Thyroid gland (tissue), 4 donors: ENCODE measurements around the gene MEIOSIN. TPM values are rescaled to one million over a fixed set of nuclear protein-coding genes. Genes with fewer than 3 reads are reported as not detected.
A peak's percentile ranks its signal among the peaks of the same experiment; 100 is the strongest.

Source experiments
- DNase-seq, 2 donors: peaks; one replicate each; pipeline ENCODE4 v3.0.0-alpha.2; 2019
- H3K27ac ChIP-seq, 3 donors: fragments of 200-600 bp; sonication (generic); 1 replicate in 2 of 3; 2 replicates in 1 of 3; pipeline ENCODE4 v1.5.1; 2016 to 2019; ENCODE audit warnings: mild to moderate bottlenecking in 1 of 3, moderate library complexity in 1 of 3
- H3K27me3 ChIP-seq: fragments of 200-600 bp; sonication (generic); one replicate; pipeline ENCODE4 v1.5.1; 2019
- H3K36me3 ChIP-seq, 2 donors: fragments of 200-600 bp; sonication (generic); one replicate each; pipeline ENCODE4 v1.5.1; 2016 to 2019
- H3K4me1 ChIP-seq, 2 donors: fragments of 200-600 bp; sonication (generic); one replicate each; pipeline ENCODE4 v1.5.1; 2017 to 2019
- H3K4me3 ChIP-seq, 3 donors: fragments of 200-600 bp; sonication (generic); replicated peaks in 1 of 3; 1 replicate in 2 of 3; 2 replicates in 1 of 3; pipeline ENCODE4 v1.5.1; 2016; ENCODE audit warnings: mild to moderate bottlenecking in 1 of 3
- H3K9me3 ChIP-seq: fragments of 200-600 bp; sonication (generic); one replicate; pipeline ENCODE4 v1.5.1; 2017
- POLR2A ChIP-seq, 2 donors: fragments of 450-650 bp; IDR thresholded peaks; one replicate each; pipeline ENCODE4 v1.6.1; 2017; ENCODE audit warnings: antibody characterized with exemption in 2 of 2, mild to moderate bottlenecking in 2 of 2, moderate library complexity in 1 of 2
- WGBS, 2 donors: methylation state at CpG; one replicate each; pipeline ENCODE4 v1.1.5; 2017; 5-methylcytosine and 5-hydroxymethylcytosine counted together
- intact Hi-C: fragments of 100-400 bp; cut with DNase I; formaldehyde crosslinking; loops from one replicate; pipeline ENCODE4 v1.15.1; 2023
- total RNA-seq, 4 donors: library from RNA; depleted of rRNA; stranded (reverse); fragments of >200 nt; gene quantifications; one replicate each; pipeline ENCODE4 v1.2.3, GENCODE V29; 2016
- TF ChIP-seq, protein P1 (sequence below), 6 experiments: fragments of 200-600 bp in 3 of 6; fragments of 450-650 bp in 3 of 6; sonication (generic) in 3 of 6; IDR thresholded peaks; one replicate each; pipeline ENCODE4 v1.5.1; 2016 to 2019; ENCODE audit warnings: antibody characterized with exemption in 6 of 6, mild to moderate bottlenecking in 2 of 6, inconsistent platforms in 1 of 6, moderate library complexity in 1 of 6

Gene MEIOSIN
- total RNA-seq, 4 donors from 2014 or later, result not detected

DNA sequence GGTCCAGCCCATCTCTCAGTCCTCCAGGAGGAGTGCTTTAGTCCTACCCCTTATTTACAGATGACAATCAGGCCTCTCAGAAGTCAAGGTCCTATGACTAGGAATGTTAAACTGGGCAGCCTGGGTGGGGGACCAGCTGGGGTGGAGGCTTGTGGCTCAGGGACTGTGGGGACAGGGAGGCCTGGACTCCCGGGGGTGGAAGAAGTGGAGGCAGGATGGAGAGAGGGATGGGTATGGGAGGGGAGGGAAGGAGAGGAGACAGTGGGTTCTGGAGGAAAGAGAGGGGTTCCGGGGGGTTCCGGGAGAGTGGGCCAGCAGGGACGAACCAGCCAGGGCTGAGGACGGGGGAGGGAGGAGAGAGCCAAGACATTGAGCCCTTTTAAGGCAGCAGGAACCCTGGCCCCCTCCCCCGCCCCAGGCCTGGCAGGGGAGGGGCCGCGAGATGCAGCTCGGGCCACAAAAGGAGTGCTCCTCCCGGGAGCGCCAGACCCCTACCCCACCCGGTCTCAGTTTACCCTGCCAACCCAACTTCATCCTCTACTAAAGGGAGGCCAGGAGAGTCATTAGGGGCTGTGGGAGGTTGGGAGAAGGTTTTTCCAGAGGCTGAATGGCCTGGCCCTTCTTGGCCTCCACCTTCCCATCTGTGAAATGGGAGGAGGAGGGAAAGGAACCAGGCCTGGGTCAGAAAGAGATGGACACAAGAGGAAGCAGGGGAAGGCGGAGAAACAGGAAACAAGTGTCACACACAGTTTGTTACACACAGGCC, 47.4 kb downstream of the MEIOSIN start:
- no peak for DNase-seq
- peak overlapping the region in 1 of 3 donors; percentile 8 for H3K27ac ChIP-seq
- TF ChIP-seq POLR2A (IDR thresholded peaks at IDR 0.05), result no peak
- TF ChIP-seq, protein P1, sequence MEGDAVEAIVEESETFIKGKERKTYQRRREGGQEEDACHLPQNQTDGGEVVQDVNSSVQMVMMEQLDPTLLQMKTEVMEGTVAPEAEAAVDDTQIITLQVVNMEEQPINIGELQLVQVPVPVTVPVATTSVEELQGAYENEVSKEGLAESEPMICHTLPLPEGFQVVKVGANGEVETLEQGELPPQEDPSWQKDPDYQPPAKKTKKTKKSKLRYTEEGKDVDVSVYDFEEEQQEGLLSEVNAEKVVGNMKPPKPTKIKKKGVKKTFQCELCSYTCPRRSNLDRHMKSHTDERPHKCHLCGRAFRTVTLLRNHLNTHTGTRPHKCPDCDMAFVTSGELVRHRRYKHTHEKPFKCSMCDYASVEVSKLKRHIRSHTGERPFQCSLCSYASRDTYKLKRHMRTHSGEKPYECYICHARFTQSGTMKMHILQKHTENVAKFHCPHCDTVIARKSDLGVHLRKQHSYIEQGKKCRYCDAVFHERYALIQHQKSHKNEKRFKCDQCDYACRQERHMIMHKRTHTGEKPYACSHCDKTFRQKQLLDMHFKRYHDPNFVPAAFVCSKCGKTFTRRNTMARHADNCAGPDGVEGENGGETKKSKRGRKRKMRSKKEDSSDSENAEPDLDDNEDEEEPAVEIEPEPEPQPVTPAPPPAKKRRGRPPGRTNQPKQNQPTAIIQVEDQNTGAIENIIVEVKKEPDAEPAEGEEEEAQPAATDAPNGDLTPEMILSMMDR (IDR thresholded peaks at IDR 0.05), result no peak
- H3K4me1 ChIP-seq, result peaks cover 30 to 35% of the 10 kb centered on the region in 2 donors
- WGBS, 2 donors, result 37 to 51% methylated on average over 9 to 12 of the region's 13 CpGs
- H3K27me3 ChIP-seq, result no peaks in the 10 kb centered on the region
- H3K9me3 ChIP-seq, result no peaks in the 10 kb centered on the region
- H3K4me3 ChIP-seq, result no peak overlapping the region
- peaks cover 16 to 17% of the 10 kb centered on the region in 2 donors for H3K36me3 ChIP-seq
- intact Hi-C loops, result no loop called here

DNA sequence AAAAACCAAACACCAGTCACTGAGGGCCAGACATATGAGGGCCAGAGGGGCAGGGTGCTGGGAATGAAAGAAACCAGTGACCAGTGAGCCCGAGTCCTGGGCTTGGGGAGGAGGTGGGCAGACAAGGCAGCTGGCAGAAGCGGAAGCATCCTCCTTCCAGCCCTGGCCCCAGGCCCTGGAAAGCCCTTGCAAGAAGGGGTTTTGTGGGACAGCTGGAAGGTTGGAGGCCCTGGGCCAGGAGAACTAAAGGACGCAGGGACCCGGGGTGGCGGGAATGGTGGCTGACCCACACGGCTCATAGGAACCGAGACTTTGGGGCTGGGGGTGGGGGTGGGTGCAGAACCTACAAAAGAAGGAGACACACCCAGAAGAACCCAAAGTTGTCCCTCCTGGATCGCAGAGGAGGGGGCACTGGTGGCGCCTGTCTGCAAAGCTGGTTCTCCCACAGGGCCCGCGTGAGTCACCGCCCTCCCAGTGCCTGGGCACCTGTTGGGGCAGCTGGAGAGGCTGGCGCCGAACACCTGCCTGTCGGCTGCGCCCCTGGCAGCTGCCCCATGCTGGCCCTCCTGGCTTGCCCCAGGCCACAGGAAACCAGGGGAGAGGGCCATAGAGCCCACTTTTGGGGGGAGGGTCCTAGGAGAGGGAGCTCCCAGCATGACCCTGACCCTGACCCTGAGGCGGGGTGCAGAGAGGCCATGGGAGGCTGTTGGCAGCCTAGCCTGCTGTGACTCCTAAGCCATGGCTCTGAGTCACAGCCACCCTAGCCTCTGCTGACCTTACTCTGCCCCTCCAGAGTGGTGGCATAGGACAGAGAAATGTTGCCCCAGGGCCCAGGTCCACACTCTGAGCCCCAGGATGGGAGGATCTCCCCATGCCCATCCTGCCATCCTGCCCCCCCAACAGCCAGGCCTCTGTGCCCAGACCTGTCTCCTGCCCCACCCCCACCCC, 48.2 kb downstream of the MEIOSIN start:
- Histone ChIP-seq H3K4me3 (peak overlapping the region in 1 of 3 donors; percentile 24), H3K27ac (peak overlapping the region in 2 of 3 donors; percentile 65 to 79), H3K4me1 (peaks cover 30 to 35% of the 10 kb centered on the region in 2 donors), H3K36me3 (peaks cover 22 to 23% of the 10 kb centered on the region in 2 donors), H3K9me3 (no peaks in the 10 kb centered on the region), H3K27me3 (no peaks in the 10 kb centered on the region)
- intact Hi-C loops, result no loop called here
- TF ChIP-seq, protein P1 (IDR thresholded peaks at IDR 0.05), result no peak
- no peak for TF ChIP-seq POLR2A (IDR thresholded peaks at IDR 0.05)
- DNase-seq, result peak; percentile 37 to 48
- 51 to 55% methylated on average over 7 of the region's 17 CpGs for WGBS, 2 donors

DNA sequence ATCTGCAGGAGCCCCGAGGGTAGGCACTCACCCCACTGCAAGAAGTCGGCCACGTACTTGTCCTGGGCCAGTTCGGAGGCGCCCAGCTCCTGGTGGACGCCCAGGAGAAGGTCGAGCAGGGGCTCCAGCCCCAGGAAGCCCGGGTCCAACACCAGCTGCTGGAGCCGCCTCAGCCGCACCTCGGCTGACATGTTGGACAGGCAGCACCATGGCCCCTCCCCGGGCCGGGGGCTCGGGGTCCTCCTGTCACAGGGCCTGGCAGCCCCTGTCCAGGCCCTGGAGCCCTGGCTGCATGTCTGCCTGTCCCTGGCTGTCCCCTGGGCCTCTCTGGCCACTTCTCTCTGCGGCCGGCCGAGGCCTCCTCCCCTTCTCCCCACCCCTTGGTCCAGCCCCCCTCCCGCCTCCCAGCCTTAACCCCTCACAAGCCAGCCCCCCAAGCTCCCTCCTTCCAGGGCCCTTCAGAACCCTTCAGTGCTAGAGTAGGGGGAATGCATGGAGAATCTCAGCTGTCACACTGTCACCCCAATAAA, 49.0 kb downstream of the MEIOSIN start, which contains the start of gene DMPK:
Gene DMPK, minus strand, starts transcription at position 329 of the 530 bp plus-strand sequence. Its CDS starts 138 bp downstream, at position 191.
- Histone ChIP-seq H3K27me3 (no peaks in the 10 kb centered on the region), H3K9me3 (no peaks in the 10 kb centered on the region), H3K27ac (peak within 1 kb of the TSS; percentile 62 to 79 (median 65)), H3K4me3 (peak within 1 kb of the TSS in 1 of 3 donors; percentile 24), H3K36me3 (peaks cover 22% of the 10 kb centered on the region in 2 donors), H3K4me1 (peaks cover 30 to 35% of the 10 kb centered on the region in 2 donors)
- 0 to 3% methylated on average over 2 to 7 of the region's 18 CpGs for WGBS, 2 donors
- TF ChIP-seq, protein P1 (IDR thresholded peaks at IDR 0.05), result no peak
- TF ChIP-seq POLR2A (IDR thresholded peaks at IDR 0.05), result no peak
- DNase-seq, result peak in 1 of 2 donors; percentile 35
- intact Hi-C loops, result no loop called here

DNA sequence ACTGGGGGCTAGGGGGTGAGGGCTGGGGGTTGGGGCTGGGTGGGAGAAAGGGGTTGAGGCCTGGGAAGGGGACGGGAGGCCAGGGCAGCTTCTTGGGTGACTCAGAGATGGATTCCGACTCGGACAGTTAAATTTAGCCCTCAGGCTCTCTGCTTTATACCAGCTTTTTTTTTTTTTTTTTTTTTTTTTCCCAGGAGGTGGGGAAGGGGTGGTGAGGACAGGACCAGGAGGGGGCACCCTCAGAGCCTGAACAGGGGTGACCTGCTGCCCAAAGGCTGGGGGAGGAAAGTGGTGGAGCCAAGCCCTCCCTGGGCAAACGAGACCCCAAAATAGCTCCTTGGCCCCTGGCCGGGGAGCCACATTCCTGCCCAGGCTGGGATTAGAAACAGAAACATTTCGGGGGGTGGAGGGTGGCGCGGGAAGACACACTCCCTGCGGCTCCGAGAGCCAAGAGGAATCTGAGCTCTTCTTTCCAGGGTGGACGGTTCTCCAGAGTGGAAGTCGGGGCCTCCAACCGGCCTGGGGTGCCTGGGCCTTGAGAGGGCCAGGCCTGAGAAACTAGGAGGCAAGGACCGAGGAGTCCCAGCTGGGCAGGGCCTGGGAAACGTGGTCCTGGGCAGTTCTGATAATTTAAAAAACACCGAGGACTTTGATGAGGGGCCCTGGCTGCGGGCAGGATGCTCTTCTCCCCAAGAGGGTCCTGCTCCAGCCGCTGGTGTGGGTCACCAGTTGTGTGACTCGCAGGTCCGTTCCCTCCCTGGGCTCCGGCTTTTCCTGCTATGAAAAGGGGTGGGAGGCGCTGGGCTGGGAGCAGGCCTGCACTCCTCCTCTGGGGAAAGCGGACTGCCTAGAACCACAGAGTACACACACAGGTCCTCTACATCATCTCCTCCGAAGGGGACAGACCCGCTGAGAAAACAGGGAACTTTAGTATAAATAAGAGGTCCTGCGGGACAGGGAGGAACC, 49.9 kb downstream of the MEIOSIN start:
- Histone ChIP-seq H3K27ac (peak overlapping the region; percentile 62 to 79 (median 65)), H3K4me3 (no peak overlapping the region), H3K9me3 (no peaks in the 10 kb centered on the region), H3K36me3 (peaks cover 18% of the 10 kb centered on the region in 2 donors), H3K4me1 (peaks cover 30 to 35% of the 10 kb centered on the region in 2 donors), H3K27me3 (no peaks in the 10 kb centered on the region)
- DNase-seq, result no peak
- intact Hi-C loops, result no loop called here
- WGBS, 2 donors, result 68 to 69% methylated on average over 17 to 26 of the region's 26 CpGs
- TF ChIP-seq, protein P1 (IDR thresholded peaks at IDR 0.05), result no peak
- TF ChIP-seq POLR2A (IDR thresholded peaks at IDR 0.05), result no peak
